ENCODE measurements around the gene FAM237A.

DNA sequence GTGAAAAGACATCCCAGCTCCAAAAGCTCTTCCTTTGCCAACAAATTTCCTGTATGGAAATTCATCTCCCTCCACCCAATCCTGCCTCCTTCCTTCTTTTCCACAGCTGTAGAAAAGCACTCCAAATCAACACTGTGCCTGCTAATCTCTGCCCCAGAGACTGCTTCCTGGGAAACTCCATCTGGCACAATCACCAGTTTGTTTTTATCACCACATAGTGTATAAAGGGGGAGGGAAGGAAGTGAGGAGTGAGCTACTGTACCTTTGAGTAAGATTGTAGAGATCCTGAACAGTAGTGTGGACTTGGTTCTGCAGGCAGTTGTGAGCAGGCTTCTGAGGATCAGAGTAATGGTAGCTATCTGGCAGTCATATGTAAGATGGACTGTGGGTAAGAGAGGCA is 14.7 kb upstream of the FAM237A start:
- no peak for TF ChIP-seq CTCF (conservative IDR thresholded peaks at IDR 0.05)
- no peak for TF ChIP-seq ZFX (IDR thresholded peaks at IDR 0.05)
